Skin of body (tissue), 2 donors: ENCODE data around the gene THOP1. TPM values are rescaled to one million over a fixed set of nuclear protein-coding genes. Genes with fewer than 3 reads are reported as not detected.

Experiments used
- DNase-seq: peaks from one replicate; lab custom pipeline; 2025; lab: John Stamatoyannopoulos, UW
- total RNA-seq: library from RNA; depleted of rRNA; stranded (reverse); fragments of >200 nt; gene quantifications from one replicate; pipeline ENCODE4 v1.2.3, GENCODE V29; 2014

THOP1 gene
- total RNA-seq, 1 donor from 2014 or later = 38.9 TPM

DNA sequence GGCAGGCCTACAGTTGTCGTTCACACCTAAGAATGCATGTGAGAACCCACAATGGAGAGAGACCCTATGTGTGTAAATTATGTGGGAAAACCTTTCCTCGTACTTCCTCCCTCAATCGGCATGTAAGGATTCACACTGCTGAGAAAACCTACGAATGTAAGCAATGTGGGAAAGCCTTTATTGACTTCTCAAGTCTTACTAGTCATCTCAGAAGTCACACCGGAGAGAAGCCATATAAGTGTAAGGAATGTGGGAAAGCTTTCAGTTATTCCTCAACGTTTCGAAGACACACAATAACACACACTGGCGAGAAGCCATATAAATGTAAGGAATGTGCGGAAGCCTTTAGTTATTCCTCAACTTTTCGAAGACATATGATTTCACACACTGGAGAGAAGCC is 67.3 kb downstream of the THOP1 start:
- no peak for DNase-seq

- DNase-seq = no peak
Observed at GRCh38 chr19:2853015-2853606, 67.8 kb downstream of the THOP1 start.

DNA sequence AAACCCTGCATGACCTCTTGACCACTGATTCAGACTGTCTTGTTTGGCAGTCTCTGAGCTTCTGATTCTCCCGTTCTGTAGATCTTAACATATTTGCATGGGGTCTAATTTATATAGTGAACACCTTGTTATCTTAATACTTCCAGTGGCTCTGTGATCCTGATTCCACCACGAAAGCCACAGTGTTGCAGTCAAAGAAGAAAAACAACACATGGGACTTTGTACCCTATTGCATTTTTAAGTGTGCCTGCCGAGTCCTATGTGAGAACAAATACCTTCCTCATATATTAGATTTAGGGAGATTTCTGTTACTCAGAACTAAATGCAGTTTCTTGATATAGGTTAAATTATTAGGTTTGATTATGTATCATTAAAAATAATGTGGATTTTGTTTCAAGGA is 69.5 kb downstream of the THOP1 start:
- DNase-seq = no peak

GRCh38 chr19:2856457-2857050 is 71.3 kb downstream of the THOP1 start:
- no peak for DNase-seq

GRCh38 chr19:2858864-2859263 is 73.6 kb downstream of the THOP1 start:
- DNase-seq = no peak

DNA sequence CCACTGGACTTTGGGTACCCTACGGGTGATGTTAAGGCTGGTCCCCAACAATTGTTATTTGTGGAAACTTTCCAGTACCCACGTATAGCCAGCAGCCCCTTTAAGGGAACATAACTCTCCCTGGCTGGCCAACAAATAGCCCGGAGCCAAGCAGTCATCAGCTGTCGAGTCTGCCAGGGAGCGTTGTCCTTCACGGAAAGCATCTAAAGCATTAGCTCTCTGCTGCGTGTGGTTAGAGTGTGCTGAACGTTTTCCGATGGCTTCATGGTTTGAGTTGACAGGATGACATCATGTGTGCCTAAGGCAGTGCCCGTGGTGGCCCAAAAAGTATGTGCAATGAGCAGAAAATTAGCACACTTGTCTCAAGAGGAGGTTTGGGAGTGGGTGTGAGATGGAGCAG is 78.5 kb downstream of the THOP1 start:
- DNase-seq = no peak

Other genes with a start within 250 kb of the THOP1 start
- 2.4 TPM for gene GNG7, start 82.8 kb upstream of the THOP1 start, total RNA-seq
- gene DIRAS1, start 64.1 kb upstream of the THOP1 start, total RNA-seq = 2.9 TPM
- 8.7 TPM for gene SLC39A3, start 45.5 kb upstream of the THOP1 start, total RNA-seq
- gene SGTA, start 2.2 kb upstream of the THOP1 start, total RNA-seq = 18.7 TPM
- gene ZNF554, start 34.4 kb downstream of the THOP1 start, total RNA-seq = 5.8 TPM
- 8.4 TPM for gene ZNF555, start 56.0 kb downstream of the THOP1 start, total RNA-seq
- 4.6 TPM for gene ZNF556, start 81.8 kb downstream of the THOP1 start, total RNA-seq
- gene ZNF57, start 115.4 kb downstream of the THOP1 start, total RNA-seq = 9.1 TPM
- 5.0 TPM for gene ZNF77, start 159.5 kb downstream of the THOP1 start, total RNA-seq
- gene TLE6, start 192.1 kb downstream of the THOP1 start, total RNA-seq = 0.79 TPM
- gene TLE2, start 243.8 kb downstream of the THOP1 start, total RNA-seq = 10.9 TPM